Dermis microvascular lymphatic vessel endothelial cell (primary cell): ENCODE results near the gene ASTN2. TPM values are rescaled to one million over a fixed set of nuclear protein-coding genes. Genes with fewer than 3 reads are reported as not detected.

ENCODE experiments used
- DNase-seq, 2 donors: peaks; one replicate each; pipeline versions ENCODE4 v3.0.0 to v3.0.0-alpha.2; 2010; ENCODE audit warnings: low read depth in 2 of 2
- total RNA-seq: library from RNA; depleted of rRNA; stranded (reverse); fragments of >200 nt; gene quantifications from 2 replicates; pipeline ENCODE4 v1.2.1, GENCODE V29; 2014

Gene ASTN2
- total RNA-seq, 1 donor from 2014 or later: 3.0 TPM

- DNase-seq: no peak
Measured at GRCh38 chr9:117368684-117369230, 46.1 kb downstream of the ASTN2 start.

GRCh38 chr9:117365438-117365837 is 49.4 kb downstream of the ASTN2 start:
- DNase-seq: no peak

- no peak for DNase-seq
Measured at GRCh38 chr9:117363006-117363405, 51.9 kb downstream of the ASTN2 start.

DNA sequence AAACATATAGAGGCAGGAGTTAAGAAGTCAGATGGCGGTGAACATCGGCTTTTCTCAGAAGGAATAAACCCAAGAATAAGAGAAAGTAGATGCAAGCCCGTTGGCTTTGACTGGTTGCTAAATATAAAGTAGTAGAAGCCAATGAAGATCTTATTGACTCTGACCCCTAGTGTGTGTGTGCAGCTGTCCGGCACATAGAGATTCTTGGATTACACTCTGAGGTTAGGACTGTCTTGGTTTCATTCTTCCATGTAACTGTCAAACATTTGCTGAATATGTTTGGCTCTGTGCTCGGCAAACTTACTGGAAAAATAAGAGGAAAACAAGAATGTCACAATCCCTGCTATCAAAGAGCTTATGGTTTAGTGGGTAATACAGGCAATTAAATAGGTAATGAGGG is 54.9 kb downstream of the ASTN2 start:
- no peak for DNase-seq

DNA sequence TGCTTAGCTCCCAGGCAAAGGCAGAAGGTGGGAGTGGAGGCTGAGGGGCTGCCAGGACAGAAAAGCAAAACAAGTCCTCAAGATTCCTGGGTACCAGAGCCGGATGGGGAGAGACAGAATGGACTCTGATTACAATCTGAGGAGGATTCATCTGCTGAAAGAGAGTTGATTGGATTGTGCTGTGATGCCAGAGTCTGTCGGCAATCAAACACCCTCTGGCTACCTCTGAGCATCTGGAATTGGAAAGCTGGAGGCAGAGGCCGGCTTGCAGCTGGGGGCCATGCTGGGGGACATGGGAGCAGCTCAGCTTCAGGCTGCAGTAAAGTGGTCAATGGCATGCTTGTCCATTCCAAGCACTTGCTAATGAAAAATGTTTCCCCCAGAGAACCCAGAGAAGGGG is 59.3 kb downstream of the ASTN2 start:
- DNase-seq: no peak

- DNase-seq: no peak
Measured at GRCh38 chr9:117354997-117355396, 59.9 kb downstream of the ASTN2 start.

DNA sequence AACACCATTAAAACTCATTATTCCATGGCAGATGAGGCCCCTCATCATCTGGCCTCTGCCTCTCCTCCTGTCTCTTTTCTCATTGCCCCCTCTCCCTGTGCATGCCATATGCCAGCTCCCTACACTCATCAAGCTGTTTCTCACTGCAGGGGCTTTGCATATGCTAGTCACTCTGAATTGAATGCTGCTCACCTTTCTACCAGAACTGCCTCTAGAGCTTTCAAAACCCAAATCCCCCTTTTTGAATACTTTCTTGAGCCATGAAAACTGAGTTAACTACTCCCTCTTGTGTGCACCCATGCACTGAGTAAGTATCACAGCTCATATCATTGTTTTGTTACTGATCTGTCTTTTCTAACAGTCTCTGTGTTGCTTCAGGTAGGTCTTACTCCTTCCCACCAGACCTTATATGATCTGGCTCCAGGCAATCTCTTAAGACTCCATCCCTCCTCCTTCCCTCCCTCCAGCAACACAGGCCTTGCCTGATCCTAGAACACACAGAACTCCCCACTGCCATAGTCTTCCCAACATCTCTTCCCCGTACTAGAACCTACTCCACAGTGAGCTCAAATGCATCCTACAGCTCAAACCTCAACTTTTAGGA is 60.5 kb downstream of the ASTN2 start:
- no peak for DNase-seq

DNA sequence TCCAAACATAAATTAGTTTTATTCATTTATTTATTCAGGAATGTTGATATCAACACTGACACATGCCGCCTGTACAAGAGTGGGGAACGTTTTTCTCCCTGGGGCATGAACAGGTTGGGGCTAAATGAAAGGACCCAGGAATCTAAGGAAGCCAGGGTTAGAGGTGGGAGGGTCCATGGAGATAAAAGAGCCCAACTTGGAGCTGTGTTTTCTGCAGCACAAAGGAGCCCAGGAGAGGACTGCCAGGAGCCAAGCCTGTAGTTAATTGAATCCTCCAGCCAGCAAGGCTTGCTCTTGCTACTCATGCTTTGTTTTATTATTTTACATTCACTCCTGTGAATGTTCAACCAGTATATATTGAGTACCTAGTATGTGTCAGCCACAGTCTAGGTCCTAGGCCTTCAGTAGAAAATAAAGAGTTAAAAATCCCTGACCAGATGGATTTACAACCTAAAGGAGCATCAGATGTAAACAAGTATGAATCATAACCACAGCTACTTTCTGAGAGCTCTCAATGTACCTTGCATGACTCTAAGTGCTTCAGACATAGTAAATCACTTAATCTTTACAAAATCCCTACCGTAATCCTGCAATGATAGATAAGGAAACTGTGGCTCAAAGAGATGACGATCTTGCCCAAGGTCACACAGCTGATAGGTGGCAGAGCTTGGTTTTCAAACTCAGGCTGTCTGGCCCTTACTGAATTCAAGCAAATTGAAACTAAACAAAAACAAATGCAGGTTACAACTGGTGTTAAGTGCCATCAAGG is 69.8 kb downstream of the ASTN2 start:
- no peak for DNase-seq

- no peak for DNase-seq
Measured at GRCh38 chr9:117343427-117343826, 71.4 kb downstream of the ASTN2 start.

- DNase-seq: no peak
Measured at GRCh38 chr9:117341151-117341550, 73.7 kb downstream of the ASTN2 start.

DNA sequence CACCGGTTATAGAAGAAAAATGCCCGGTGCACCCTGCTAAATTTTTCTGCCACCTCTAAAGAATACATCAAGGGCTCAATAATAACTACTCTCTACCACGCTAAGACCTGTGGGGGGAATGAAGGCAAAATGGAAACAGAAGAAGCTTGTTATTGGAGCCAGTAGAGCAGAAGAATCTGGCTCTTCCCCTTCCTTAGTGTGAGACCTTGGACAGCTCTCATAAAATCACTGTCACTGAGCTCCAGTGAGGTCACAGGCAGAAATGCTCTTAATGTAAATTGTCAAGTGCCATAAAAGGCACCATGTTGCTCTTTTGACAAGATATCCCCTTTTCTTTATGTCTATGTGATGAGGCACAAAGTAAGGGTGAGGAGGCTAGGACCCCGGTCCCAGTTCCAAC is 74.4 kb downstream of the ASTN2 start:
- no peak for DNase-seq

DNA sequence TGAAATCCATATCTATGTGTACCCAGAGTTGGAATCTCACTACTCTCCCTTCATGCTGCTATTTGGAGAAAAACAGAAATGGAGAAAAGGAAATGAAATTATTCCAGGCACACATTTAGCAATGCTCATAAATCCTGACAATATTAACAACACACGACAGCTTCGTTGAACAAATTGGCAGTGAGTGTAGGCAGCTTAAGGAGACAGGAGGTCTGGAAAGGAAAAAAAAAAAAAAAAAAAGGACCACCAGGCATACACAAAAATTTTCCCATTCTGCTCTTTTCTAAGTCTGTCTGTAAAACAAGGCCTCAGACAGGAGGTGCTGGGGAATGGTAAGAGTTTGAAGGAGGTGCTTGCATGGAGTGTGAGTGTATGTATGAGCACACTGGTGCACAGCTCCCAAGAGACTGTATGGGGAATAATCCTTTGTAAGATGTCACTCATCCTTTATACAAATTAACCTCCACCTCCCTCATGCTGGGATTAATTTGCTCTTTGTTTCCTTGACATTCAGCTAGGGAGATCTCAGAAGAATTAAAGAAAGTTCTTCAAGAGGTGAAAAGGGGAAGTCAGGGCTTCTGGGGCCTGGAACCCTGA is 78.9 kb downstream of the ASTN2 start:
- no peak for DNase-seq

DNA sequence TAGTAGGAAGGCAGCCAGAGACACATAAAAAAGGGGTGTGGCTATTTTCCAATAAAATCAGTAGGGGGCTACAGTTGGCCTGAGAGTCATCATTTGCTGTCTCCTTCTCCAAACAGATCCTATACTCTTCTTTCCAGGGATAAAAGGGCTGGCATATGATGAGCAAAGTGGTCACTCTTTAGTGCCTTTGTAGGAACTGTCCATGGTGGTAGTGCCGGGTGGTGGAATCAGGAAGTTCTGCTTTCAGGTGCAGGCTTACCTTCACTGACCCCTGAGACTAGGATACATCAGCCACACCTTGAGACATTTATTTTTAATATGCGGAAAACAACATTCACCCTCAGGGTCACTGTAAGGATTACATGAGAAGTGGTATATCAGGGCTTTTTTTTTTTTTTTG is 80.8 kb downstream of the ASTN2 start:
- no peak for DNase-seq

DNA sequence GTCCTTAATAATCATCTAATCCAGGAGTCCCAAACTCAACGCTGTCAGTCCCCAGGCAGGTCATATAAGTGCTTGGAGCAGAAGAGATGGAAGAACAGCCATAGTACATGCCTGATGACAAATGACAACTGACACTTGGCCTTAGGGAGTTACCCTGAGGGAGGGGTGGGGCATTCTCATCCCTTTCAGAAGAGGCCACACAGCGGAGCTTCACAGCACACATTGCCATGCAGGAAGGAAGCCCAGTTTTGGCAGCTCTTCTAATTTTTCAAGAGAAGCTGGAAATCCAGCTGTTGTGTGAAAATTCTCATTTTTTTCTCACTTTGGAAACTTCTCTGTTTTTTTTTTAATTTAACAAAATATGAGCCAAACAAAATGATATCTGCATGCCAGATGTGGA is 89.0 kb downstream of the ASTN2 start:
- no peak for DNase-seq

DNA sequence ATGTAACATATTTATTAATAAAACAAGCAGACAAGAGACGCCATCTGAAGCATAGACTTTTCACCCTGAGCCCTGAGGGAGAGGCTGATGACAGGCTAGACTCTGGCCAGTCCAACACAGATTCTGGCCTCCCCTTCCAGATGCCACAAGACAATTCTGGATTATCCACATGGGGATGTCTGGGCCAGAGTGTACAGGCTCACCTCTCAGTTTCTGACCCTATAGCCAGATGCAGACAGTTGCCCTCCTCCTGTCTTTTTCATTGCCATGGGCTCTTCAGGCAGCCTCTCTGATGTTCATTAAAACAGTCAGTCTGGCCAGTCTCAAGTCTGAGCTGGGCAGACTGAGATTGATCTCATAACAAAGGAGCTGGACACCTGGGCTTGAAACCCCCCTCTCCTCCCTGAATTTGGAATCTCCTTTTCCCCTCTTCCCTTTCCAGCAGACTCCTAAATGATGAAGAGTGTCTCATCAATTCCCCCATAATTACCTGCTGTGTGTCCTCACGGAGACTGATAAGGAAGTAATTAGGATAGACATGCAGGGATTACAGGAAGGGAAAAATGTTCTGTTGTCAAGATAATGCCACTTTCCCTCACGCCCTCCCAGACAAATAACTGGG is 89.6 kb downstream of the ASTN2 start:
- DNase-seq: no peak

- DNase-seq: no peak
Measured at GRCh38 chr9:117323390-117323789, 91.5 kb downstream of the ASTN2 start.

- no peak for DNase-seq
Measured at GRCh38 chr9:117317192-117317591, 97.7 kb downstream of the ASTN2 start.

GRCh38 chr9:117315236-117315635 is 99.6 kb downstream of the ASTN2 start:
- no peak for DNase-seq

DNA sequence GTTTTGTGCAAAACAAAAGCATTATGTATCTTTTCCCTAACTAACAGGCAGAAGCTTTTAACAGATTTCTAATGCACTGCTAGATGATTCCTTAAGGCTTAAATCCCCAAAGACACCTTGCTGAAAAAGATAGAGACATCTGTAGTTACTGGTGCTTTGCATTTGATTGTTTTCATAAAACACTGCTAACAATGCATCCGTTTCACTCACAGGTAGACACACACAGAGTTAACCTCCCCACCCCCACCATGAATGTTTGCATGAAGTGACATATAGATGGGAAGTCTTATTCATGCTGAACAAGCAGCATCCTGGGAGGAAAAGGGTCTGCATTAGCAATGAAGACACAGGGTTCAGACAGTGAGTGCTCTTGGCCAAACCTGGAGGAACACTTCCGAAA is 100.9 kb downstream of the ASTN2 start:
- no peak for DNase-seq

DNA sequence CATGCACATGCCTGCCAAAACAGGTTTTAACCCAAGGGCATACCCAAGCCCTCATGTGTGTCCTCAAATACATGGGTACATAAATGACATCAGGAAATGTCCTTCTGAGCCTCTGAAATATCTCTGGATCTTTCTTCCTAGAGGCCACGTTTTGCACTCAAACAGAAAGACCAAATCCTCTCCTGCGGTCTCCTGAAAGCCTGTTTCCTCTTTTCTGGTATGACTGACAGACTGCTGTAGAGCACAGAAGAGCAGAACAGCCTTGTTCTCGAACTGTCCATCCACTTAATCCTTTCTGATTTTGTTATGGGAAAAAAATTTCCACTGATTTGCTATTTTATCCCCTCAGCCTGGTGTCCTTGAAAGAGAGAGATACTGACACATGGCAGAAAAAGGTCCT is 107.2 kb downstream of the ASTN2 start:
- no peak for DNase-seq

- DNase-seq: no peak
Measured at GRCh38 chr9:117306032-117306431, 108.8 kb downstream of the ASTN2 start.

GRCh38 chr9:117305454-117305853 is 109.4 kb downstream of the ASTN2 start:
- no peak for DNase-seq
